SK-N-SH (cell line): ENCODE measurements around the gene SERPINB3. TPM values are rescaled to one million over a fixed set of nuclear protein-coding genes. Genes with fewer than 3 reads are reported as not detected.
A peak's percentile ranks its signal among the peaks of the same experiment; 100 is the strongest.

ENCODE experiments used
- CTCF ChIA-PET: fragments of 300-600, 350-600 bp; formaldehyde crosslinking; extraction: SDS; loops from one replicate; lab custom pipeline; 2021; lab: Yijun Ruan, JAX
- POLR2A ChIA-PET: fragments of 350-600 bp; sonication (Branson Sonifier 250); formaldehyde crosslinking; extraction: SDS; loops from one replicate; lab custom pipeline; 2020; ENCODE audit warnings: antibody characterized with exemption, inconsistent platforms; lab: Yijun Ruan, JAX
- DNase-seq: peaks from one replicate; pipeline ENCODE4 v3.0.0; 2012
- H2AFZ ChIP-seq: fragments of 200-600 bp; sonication (generic); 2 replicates; pipeline ENCODE4 v1.8.1; 2016; ENCODE audit warnings: antibody characterized with exemption, mild to moderate bottlenecking, low read depth
- H3F3A ChIP-seq: fragments of 200-600 bp; sonication (generic); replicated peaks from 2 replicates; pipeline ENCODE3; 2016; ENCODE audit warnings: antibody characterized with exemption, mild to moderate bottlenecking; ENCODE audit not compliant: insufficient read depth
- H3K27ac ChIP-seq, 2 experiments: fragments of 200-500 bp in 1 of 2; fragments of 200-600 bp in 1 of 2; sonication (Bioruptor generic) in 1 of 2; sonication (generic), shearing (Covaris generic) in 1 of 2; 2 replicates each; pipeline versions ENCODE4 v1.5.1 to v1.6.1; 2014 to 2016; ENCODE audit warnings: low read depth in 2 of 2, inconsistent platforms in 1 of 2, low read length in 1 of 2, mild to moderate bottlenecking in 1 of 2, mixed read lengths in 1 of 2
- H3K27me3 ChIP-seq: fragments of 200-600 bp; sonication (generic), shearing (Covaris generic); 2 replicates; pipeline ENCODE4 v1.6.1; 2016; ENCODE audit warnings: mixed run types; ENCODE audit not compliant: insufficient read depth
- H3K36me3 ChIP-seq, 2 experiments: fragments of 200-500 bp in 1 of 2; fragments of 200-600 bp in 1 of 2; sonication (Bioruptor generic) in 1 of 2; sonication (generic) in 1 of 2; replicated peaks in 1 of 2; 2 replicates each; pipeline versions ENCODE3 to v1.5.1; 2014 to 2016; ENCODE audit warnings: low read length in 1 of 2, mild to moderate bottlenecking in 1 of 2; ENCODE audit not compliant: insufficient read depth in 2 of 2, control insufficient read depth in 1 of 2
- H3K4me1 ChIP-seq, 2 experiments: fragments of 200-500 bp in 1 of 2; fragments of 200-600 bp in 1 of 2; sonication (Bioruptor generic) in 1 of 2; sonication (generic), shearing (Covaris generic) in 1 of 2; 2 replicates each; pipeline versions ENCODE4 v1.5.1 to v1.6.1; 2014 to 2016; ENCODE audit warnings: low read depth in 1 of 2, low read length in 1 of 2, mixed run types in 1 of 2; ENCODE audit not compliant: insufficient read depth in 2 of 2, control insufficient read depth in 1 of 2
- H3K4me2 ChIP-seq: fragments of 200-600 bp; sonication (generic), shearing (Covaris generic); 2 replicates; pipeline ENCODE4 v1.6.1; 2017; ENCODE audit warnings: mixed run types
- H3K4me3 ChIP-seq, 2 experiments: fragments of 200-500 bp in 1 of 2; fragments of 200-600 bp in 1 of 2; sonication (Bioruptor generic) in 1 of 2; sonication (generic), shearing (Covaris generic) in 1 of 2; 2 replicates each; pipeline versions ENCODE4 v1.5.1 to v1.8.1; 2014 to 2016; ENCODE audit warnings: low read depth in 2 of 2, inconsistent platforms in 1 of 2, low read length in 1 of 2, mild to moderate bottlenecking in 1 of 2, mixed read lengths in 1 of 2, moderate library complexity in 1 of 2
- H3K79me2 ChIP-seq: fragments of 200-600 bp; sonication (generic); 2 replicates; pipeline ENCODE4 v1.8.1; 2017; ENCODE audit warnings: mild to moderate bottlenecking; ENCODE audit not compliant: insufficient read depth
- H3K9ac ChIP-seq: fragments of 200-600 bp; sonication (generic); 2 replicates; pipeline ENCODE4 v1.6.1; 2017; ENCODE audit warnings: mixed run types
- H3K9me2 ChIP-seq: fragments of 200-600 bp; sonication (generic); 2 replicates; pipeline ENCODE4 v1.6.1; 2017; ENCODE audit warnings: mixed run types
- H3K9me3 ChIP-seq: fragments of 200-600 bp; sonication (generic); 2 replicates; pipeline ENCODE4 v1.6.1; 2017; ENCODE audit warnings: mixed run types, mild to moderate bottlenecking, moderate library complexity
- H4K20me1 ChIP-seq: fragments of 200-600 bp; sonication (generic); 2 replicates; pipeline ENCODE4 v1.6.1; 2017; ENCODE audit warnings: mild to moderate bottlenecking, mixed run types; ENCODE audit not compliant: insufficient read depth
- EP300 ChIP-seq, 2 experiments: IDR thresholded peaks; 2 replicates each; pipeline versions ENCODE4 v1.4.0 to v1.6.1; 2012; ENCODE audit warnings: borderline replicate concordance in 1 of 2, low read depth in 1 of 2, low read length in 1 of 2
- FOXJ3 ChIP-seq: sonication (generic); formaldehyde crosslinking; IDR thresholded peaks from 2 replicates; pipeline ENCODE4 v1.5.1; 2020; ENCODE audit warnings: mild to moderate bottlenecking, missing genetic modification reagents
- NFIC ChIP-seq: IDR thresholded peaks from 2 replicates; pipeline ENCODE4 v1.4.0; 2012; ENCODE audit warnings: borderline replicate concordance
- NRF1 ChIP-seq: IDR thresholded peaks from 2 replicates; pipeline ENCODE4 v1.6.1; 2012; ENCODE audit warnings: low read depth, mild to moderate bottlenecking, low read length
- RCOR1 ChIP-seq: fragments of 150-350 bp; IDR thresholded peaks from 2 replicates; pipeline ENCODE4 v1.6.1; 2017; ENCODE audit warnings: antibody characterized with exemption, low read length
- TAF1 ChIP-seq: IDR thresholded peaks from 2 replicates; pipeline ENCODE4 v1.6.1; 2012; ENCODE audit warnings: low read depth, mild to moderate bottlenecking, low read length, moderate library complexity, borderline replicate concordance
- TCF12 ChIP-seq: IDR thresholded peaks from 2 replicates; pipeline ENCODE4 v1.4.0; 2012
- TEAD4 ChIP-seq: IDR thresholded peaks from 2 replicates; pipeline ENCODE4 v1.4.0; 2012; ENCODE audit warnings: mild to moderate bottlenecking, borderline replicate concordance; ENCODE audit not compliant: insufficient read depth
- WGBS: methylation state at CpG from one replicate; pipeline ENCODE4 v1.1.6; 2017; ENCODE audit warnings: low lambda C conversion rate; 5-methylcytosine and 5-hydroxymethylcytosine counted together
- polyA plus RNA-seq, 3 experiments: library from polyadenylated mRNA; depleted of rRNA; stranded (reverse); fragments of >200 nt; gene quantifications; 2 replicates each; pipeline ENCODE4 v1.2.3, GENCODE V29; 2012
- TF ChIP-seq, protein P1 (sequence below): IDR thresholded peaks from 2 replicates; pipeline ENCODE4 v1.4.0; 2012; ENCODE audit warnings: low read depth
- TF ChIP-seq, protein P2 (sequence below): IDR thresholded peaks from 2 replicates; pipeline ENCODE4; 2012
- TF ChIP-seq, protein P3 (sequence below): IDR thresholded peaks from 2 replicates; pipeline ENCODE4 v1.4.0; 2012; ENCODE audit warnings: low read depth, borderline replicate concordance

SERPINB3 gene
- polyA plus RNA-seq, 1 of the 3 experiments (the other 2 are of a cell fraction), result 0.07 TPM

DNA sequence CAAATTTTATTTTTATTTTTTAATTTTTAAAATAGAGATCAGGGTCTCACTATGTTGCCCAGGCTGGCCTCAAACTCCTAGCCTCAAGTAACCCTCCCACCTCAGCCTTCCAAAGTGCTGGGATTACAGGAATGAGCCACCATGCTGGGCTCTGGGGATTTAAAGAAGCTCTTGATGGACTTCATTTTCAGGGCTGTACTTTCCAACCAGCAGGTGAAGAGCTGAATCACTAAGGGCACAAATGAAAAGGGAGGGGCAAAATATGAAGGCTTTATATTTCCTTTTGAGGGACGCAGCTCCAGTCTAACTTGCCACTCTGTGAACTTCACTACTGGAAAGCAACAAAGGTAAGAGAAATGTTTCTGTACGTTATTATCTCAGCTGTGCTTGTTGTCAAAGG lies 41.0 kb upstream of the SERPINB3 start, which contains the start of gene SERPINB11:
TSS of gene SERPINB11 (plus strand) at position 301 of the 400 bp plus-strand sequence. CDS start 7,234 bp downstream, outside the sequence.
- Histone ChIP-seq H3K27ac (no peak within 1 kb of the TSS), H3K4me1 (no peaks in the 10 kb centered on the region), H3K36me3 (no peaks in the 10 kb centered on the region), H3K9me2 (no peaks in the 10 kb centered on the region), H3K27me3 (peaks cover 12% of the 10 kb centered on the region; the same call in 1 of the 2 replicates), H3F3A (no peaks in the 10 kb centered on the region), H3K4me2 (no peak within 1 kb of the TSS; the same call in 1 of the 2 replicates), H3K79me2 (no peaks in the 10 kb centered on the region), H4K20me1 (no peaks in the 10 kb centered on the region), H2AFZ (no peak within 1 kb of the TSS), H3K9ac (no peak within 1 kb of the TSS), H3K9me3 (no peaks in the 10 kb centered on the region), H3K4me3 (no peak within 1 kb of the TSS)
- 28% methylated on average over 2 of the region's 2 CpGs for WGBS
- TF ChIP-seq, protein P1, sequence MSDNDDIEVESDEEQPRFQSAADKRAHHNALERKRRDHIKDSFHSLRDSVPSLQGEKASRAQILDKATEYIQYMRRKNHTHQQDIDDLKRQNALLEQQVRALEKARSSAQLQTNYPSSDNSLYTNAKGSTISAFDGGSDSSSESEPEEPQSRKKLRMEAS, result no peak
- POLR2A ChIA-PET, result no interaction called here
- CTCF ChIA-PET, result no interaction called here
- DNase-seq, result no peak

DNA sequence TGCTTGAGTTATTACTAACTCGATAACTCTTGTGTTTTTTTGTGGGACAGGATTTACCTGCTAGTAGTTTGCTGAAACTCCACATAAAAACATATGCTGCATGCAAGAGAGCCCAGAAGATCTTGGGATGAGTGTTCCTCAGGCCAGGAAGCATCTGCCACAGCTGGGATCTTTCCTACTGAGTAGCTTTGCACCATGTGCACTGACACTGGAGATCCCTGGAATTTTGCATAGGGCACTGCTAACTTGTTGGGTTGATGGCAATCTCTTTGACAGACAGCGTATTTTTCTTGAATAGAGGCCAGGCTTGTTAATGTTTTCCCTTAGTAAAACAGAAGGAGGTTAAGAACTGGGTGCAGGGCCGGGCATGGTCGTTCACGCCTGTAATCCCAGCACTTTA lies 40.3 kb upstream of the SERPINB3 start:
- H2AFZ ChIP-seq, result no peak overlapping the region
- no peaks in the 10 kb centered on the region for H3F3A ChIP-seq
- H3K9me3 ChIP-seq, result no peaks in the 10 kb centered on the region
- DNase-seq, result no peak
- CTCF ChIA-PET, result no interaction called here
- 4% methylated on average over 5 of the region's 5 CpGs for WGBS
- H3K36me3 ChIP-seq, result no peaks in the 10 kb centered on the region
- no peak overlapping the region for H3K9ac ChIP-seq
- no peaks in the 10 kb centered on the region for H3K9me2 ChIP-seq
- H3K27me3 ChIP-seq, result peaks cover 12% of the 10 kb centered on the region; the same call in 1 of the 2 replicates
- H3K4me1 ChIP-seq, result no peaks in the 10 kb centered on the region
- no peaks in the 10 kb centered on the region for H3K79me2 ChIP-seq
- TF ChIP-seq EP300 (IDR thresholded peaks at IDR 0.05; ENCODE audit: borderline replicate concordance in 1 of 2, low read depth in 1 of 2, low read length in 1 of 2), result no peak
- TF ChIP-seq TEAD4, result no peak
- TF ChIP-seq RCOR1, result no peak
- TF ChIP-seq, protein P2, sequence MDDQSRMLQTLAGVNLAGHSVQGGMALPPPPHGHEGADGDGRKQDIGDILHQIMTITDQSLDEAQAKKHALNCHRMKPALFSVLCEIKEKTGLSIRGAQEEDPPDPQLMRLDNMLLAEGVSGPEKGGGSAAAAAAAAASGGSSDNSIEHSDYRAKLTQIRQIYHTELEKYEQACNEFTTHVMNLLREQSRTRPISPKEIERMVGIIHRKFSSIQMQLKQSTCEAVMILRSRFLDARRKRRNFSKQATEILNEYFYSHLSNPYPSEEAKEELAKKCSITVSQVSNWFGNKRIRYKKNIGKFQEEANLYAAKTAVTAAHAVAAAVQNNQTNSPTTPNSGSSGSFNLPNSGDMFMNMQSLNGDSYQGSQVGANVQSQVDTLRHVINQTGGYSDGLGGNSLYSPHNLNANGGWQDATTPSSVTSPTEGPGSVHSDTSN, result 0 out of 2 replicates have a peak, but pooled peaks have one; percentile 13
- no peak for TF ChIP-seq NRF1
- no peak for TF ChIP-seq NFIC
- H3K4me3 ChIP-seq, result no peak overlapping the region
- H4K20me1 ChIP-seq, result no peaks in the 10 kb centered on the region
- POLR2A ChIA-PET, result no interaction called here
- no peak overlapping the region for H3K27ac ChIP-seq
- H3K4me2 ChIP-seq, result no peak overlapping the region; the same call in 1 of the 2 replicates

DNA sequence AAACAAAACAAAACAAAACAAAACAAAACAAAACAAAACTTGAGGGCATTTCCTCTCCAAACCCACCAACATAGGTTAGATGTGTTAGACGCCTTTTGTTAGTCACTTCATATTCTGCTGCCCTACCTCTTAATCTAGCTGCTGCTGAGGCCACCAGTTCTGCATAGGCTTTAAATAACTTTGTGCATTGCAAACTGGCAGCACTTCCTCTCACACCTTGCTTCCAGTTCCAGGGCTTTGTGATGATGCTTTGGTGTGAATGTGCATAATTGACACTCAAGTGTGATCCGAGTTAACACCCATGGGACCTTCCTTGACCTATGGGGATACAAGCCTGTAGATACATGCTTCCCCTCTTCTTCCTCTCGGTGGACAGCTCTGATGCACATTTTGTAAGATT lies 38.8 kb upstream of the SERPINB3 start:
- H3F3A ChIP-seq, result no peaks in the 10 kb centered on the region
- no peak overlapping the region for H3K4me3 ChIP-seq
- POLR2A ChIA-PET, result no interaction called here
- no peaks in the 10 kb centered on the region for H3K9me2 ChIP-seq
- H4K20me1 ChIP-seq, result no peaks in the 10 kb centered on the region
- CTCF ChIA-PET, result no interaction called here
- no peak overlapping the region for H3K4me2 ChIP-seq
- TF ChIP-seq, protein P3, sequence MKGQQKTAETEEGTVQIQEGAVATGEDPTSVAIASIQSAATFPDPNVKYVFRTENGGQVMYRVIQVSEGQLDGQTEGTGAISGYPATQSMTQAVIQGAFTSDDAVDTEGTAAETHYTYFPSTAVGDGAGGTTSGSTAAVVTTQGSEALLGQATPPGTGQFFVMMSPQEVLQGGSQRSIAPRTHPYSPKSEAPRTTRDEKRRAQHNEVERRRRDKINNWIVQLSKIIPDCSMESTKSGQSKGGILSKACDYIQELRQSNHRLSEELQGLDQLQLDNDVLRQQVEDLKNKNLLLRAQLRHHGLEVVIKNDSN, result no peak
- no peak for TF ChIP-seq EP300 (IDR thresholded peaks at IDR 0.05; ENCODE audit: borderline replicate concordance in 1 of 2, low read depth in 1 of 2, low read length in 1 of 2)
- no peak for TF ChIP-seq TAF1
- no peak for TF ChIP-seq TCF12
- TF ChIP-seq FOXJ3 (CRISPR knock-in tag), result no peak
- TF ChIP-seq, protein P1, result no peak
- no peaks in the 10 kb centered on the region for H3K36me3 ChIP-seq
- DNase-seq, result no peak
- no peaks in the 10 kb centered on the region for H3K79me2 ChIP-seq
- 15% methylated on average over 3 of the region's 3 CpGs for WGBS
- no peak overlapping the region for H3K27ac ChIP-seq
- H3K27me3 ChIP-seq, result peaks cover 12% of the 10 kb centered on the region; the same call in 1 of the 2 replicates
- H3K9ac ChIP-seq, result no peak overlapping the region
- no peak overlapping the region for H2AFZ ChIP-seq
- no peaks in the 10 kb centered on the region for H3K4me1 ChIP-seq
- no peaks in the 10 kb centered on the region for H3K9me3 ChIP-seq
